ENCODE results near the gene TRIM2.

TRIM2 gene

GRCh38 chr4:153255233-153255632 is 51.0 kb downstream of the TRIM2 start:
- DNase-seq = no peak

DNA sequence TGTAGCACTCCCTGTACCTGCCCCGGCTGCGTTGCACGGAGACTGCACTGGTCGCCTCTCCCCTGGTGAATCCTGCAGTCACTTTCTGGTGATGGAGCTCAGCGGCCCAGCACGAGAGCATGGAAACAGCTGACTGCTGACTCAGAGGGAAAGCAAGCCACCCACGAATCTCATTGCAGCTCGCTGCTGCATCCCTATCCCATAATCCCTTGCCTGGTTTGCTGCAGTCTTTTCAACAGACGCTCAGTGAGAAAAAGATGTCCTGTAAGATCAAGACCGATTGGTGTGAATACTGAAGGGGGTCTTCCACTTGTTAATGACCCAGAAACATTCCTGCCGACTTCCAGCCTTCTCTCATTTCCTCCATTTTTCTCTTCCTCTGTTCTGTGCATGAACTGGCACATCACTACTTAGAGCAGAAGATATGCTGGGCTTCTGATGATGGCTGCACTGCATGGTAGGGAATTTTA is 52.9 kb downstream of the TRIM2 start:
- no peak for DNase-seq

GRCh38 chr4:153257991-153258390 is 53.7 kb downstream of the TRIM2 start:
- no peak for DNase-seq

GRCh38 chr4:153258750-153259149 is 54.5 kb downstream of the TRIM2 start:
- DNase-seq = no peak

- no peak for DNase-seq
These were observed 55.4 kb downstream of the TRIM2 start for GRCh38 chr4:153259661-153260060.

DNA sequence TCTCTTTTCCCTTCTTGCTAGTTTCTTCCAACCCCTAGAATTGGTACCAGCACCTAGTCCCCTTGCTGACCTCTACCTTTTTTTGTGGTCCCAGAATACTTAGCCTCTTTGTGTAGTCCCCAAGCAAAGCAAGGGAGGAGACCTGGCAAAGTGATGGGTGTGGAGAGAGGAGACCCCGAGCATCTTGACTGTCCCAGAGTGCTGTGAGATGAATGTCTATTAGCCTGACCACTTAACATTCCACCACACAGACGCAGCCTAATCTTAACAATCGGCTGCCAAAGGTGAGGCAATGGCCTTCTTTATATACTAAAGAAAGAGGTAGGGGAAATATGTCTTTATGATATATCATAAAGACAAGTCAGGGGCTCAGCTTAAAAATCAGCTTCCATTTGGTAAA is 55.9 kb downstream of the TRIM2 start:
- DNase-seq = no peak

DNA sequence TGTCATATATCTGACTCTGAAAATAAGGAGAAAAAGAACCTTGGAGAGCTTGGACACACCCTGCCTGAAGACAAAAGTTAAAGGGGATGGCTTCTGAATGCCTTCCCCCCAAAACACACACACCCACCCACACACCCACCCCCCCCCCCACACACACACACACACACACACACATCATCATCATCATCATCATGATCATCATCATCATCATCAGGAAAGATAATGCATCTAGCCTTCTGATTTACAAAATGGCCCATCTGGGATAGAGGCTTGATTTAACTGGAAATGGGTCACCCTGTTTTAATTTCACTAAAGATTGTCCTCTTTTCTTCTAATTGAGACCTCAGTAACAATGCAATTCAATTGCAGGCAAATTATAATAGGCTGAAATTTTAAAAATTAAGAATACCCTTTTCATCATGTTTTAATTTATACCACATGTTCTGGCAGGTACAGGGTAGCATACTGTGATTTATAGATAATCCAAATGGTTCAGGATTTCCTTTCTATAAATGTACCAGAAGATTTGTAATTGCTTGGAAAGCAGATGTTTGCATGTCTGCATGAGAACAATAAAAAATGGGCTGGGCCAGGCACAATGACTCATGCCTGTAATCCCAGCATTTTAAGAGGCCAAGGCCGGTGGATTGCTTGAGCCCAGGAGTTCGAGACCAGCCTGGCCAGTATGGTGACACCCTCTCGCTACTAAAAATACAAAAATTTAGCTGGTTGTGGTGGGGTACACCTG is 56.5 kb downstream of the TRIM2 start:
- DNase-seq = no peak

- no peak for DNase-seq
These were observed 57.2 kb downstream of the TRIM2 start for GRCh38 chr4:153261461-153261860.

- DNase-seq = no peak
These were observed 57.7 kb downstream of the TRIM2 start for GRCh38 chr4:153261914-153262313.

- no peak for DNase-seq
These were observed 61.2 kb downstream of the TRIM2 start for GRCh38 chr4:153265306-153266047.

- no peak for DNase-seq
These were observed 62.7 kb downstream of the TRIM2 start for GRCh38 chr4:153266988-153267387.

DNA sequence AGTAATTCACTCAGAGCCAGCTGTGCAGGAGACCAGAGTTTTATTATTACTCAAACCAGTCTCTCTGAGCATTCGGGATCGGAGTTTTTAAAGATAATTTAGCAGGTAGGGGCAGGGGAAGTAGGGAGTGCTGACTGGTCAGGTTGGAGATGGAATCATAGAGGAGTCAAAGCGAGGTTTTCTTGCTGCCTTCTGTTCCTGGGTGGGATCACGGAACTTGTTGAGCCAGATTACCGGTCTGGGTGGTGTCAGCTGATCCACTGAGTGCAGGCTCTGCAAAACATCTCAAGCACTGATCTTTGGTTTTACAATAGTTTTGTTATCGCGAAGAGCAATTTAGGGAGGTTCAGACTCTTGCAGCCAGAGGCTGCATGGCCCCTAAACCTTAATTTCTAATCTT is 63.6 kb downstream of the TRIM2 start:
- no peak for DNase-seq

DNA sequence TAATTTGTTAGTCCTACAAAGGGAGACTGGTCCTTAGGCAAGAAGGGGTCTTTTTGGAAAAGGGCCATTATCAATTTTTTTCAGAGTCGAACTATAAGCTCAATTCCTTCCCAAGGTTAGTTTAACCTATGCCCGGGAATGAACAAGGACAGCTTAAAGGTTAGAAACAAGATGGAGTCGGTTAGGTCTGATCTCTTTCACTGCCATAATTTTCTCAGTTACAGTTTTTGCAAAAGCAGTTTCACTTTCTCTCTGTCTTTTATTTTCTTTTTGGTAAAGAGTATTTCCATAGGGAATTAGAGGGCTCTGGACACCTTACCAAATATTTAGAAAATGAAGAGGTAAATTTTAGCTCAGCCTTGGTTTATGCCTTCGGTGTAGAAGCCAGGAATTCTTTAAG is 64.1 kb downstream of the TRIM2 start:
- DNase-seq = no peak

DNA sequence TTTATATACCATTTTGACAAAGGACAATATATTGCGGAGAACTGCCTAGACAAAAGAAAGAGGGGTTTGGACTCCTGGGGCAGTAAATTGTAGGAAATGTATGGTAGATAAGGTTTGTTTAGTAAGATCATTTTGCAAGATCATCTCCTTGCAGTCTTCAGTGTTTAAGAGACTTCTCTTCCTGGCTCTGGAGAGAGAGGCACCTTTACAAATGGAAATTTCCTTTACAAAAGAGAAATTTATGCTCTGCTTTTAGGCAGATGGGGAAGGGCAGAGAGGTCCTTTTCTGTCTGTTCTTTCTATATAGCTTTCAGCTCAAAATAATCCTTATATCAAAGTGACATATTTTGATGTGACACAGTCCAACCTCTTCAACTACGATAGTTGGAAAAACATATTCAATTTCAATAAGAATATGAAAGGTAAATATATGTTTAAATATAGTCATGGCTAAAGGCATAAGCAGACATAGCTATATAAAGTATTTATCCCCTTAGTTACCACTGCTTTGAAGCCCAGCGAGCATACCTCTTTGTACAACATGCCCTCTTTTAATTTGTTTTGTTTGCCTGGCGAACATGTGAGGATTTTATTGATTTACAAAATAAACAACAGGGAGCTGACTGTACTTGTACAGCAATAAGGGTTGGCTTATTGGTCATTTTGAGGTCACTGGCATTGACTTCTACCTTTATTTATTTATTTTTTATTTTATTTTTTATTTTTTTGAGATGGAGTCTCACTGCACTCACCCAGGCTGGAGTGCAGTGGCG is 65.2 kb downstream of the TRIM2 start:
- no peak for DNase-seq

GRCh38 chr4:153270361-153270760 is 66.1 kb downstream of the TRIM2 start:
- DNase-seq = no peak

DNA sequence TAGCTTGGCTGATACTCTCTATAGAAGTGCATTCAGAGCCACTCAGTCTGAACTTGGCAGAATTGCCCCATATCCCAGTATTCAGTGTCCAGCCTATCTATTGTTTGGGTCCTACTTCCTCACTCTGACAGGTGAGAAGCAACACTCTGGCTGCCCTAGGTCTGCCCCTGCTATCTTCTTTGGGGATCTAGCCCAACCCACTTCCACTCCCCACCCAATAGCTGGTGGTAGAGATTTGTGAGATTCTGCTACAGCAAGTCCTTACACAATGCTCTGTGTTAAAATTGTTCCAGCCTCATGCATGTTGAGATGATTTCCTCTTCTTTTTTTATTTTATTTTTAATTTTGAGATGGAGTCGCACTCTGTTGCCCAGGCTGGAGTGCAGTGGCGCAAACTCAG is 67.6 kb downstream of the TRIM2 start:
- no peak for DNase-seq

DNA sequence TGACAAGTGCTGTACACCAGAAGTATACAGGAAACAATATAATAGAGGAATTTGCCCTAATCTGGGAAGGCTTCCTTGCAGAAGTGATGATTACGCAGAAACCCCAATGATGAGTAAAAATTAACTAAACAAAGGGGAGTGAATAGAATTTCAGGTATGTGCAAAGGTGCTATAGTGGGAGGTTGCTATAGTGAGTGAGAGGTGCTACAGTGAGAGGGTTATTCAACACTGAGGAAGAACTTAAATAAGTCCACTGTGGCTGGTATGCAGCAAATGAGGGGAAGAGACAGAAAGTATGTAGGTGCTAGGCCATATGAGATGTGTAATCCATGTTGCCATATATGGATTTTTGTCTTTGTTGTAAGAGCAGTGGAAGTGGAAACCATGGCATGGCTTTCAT is 69.5 kb downstream of the TRIM2 start:
- no peak for DNase-seq

DNA sequence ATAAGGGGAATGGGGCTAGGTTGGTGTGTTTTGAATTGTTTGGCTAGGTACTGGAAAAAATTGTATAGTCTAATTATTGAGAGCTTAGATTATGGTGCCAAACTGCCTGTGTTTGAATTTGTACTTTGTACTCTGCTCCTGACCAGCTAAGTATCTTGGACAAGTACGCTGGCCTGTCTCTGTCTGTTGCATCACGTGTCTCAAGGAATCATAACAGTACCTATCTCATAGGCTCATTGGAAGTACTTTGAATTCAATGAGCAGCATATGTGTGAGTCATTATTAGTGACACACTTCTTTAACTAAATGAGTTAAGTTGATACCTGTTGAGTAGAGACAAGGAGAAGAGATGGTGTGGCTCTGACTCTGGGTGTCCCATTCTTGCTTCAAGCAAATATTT is 70.7 kb downstream of the TRIM2 start:
- no peak for DNase-seq

DNA sequence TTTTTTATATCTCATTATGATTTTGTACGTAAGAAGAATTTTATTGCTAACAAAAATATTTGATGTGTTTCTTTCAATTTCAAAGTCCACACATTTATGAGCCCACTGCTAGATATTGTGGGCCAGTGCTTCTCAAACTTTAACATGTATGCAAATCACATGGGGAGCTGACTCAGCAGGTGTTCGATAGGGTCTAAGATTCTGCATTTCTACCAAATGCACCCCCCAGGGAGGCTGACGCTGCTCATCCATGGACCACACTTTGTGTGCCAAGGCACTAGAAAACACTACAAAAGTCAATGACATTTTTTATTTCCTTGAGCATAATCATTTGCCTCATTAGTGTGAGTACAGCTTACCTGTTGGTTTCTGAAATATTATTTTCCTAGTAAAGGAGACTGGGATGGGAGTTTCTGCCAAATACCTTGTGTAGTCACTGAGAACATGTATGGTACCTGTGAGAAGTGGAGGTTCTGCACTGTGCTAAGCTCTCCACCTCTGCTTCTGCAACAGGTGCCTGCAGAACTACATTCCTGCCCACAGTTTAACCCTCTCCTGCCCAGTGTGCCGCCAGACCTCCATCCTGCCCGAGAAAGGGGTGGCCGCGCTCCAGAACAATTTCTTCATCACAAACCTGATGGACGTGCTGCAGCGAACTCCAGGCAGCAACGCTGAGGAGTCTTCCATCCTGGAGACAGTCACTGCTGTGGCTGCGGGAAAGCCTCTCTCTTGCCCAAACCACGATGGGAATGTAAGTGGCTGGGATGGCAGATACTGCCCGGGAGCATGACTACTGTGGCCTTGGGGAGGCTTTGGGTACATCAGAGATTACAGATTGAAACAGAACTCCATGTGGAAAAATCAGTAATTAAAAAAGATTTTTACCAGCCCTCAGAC is 71.4 kb downstream of the TRIM2 start:
- no peak for DNase-seq

DNA sequence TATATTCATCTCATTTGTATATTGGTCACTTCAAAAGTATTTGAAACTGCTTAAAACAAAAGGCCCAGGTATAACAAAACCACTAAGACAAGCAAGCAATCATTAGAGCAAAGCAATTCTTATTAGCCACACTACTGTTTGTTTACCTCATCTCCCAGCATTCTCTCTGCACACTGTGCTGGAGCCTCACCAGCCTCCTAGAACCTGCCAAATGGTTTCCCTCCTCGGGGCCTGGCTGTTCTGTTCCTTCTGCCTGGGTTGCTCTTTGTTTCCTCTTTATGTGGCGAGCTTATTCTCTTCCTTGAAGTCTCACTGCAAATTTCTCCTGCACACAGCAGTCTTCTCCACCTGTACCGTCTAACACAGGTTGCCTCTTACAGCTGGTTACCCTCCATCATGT is 72.7 kb downstream of the TRIM2 start:
- no peak for DNase-seq

GRCh38 chr4:153281476-153281875 is 77.2 kb downstream of the TRIM2 start:
- no peak for DNase-seq

- no peak for DNase-seq
These were observed 77.8 kb downstream of the TRIM2 start for GRCh38 chr4:153282023-153282422.

- no peak for DNase-seq
These were observed 79.0 kb downstream of the TRIM2 start for GRCh38 chr4:153283260-153283659.

All from central memory CD4-positive, alpha-beta T cell (primary cell).